GM18505 (cell line): Measurements from ENCODE around the gene HOTAIR.

Experiments used
- ATAC-seq: cut with Tn5 transposase; IDR thresholded peaks from one replicate; pipeline ENCODE4 v1.9.1; 2021; ENCODE audit not compliant: unreplicated experiment
- POLR2A ChIP-seq: IDR thresholded peaks from 4 replicates; pipeline ENCODE4 v1.6.1; 2011; ENCODE audit warnings: borderline replicate concordance; ENCODE audit not compliant: insufficient read depth, insufficient read length; ENCODE audit errors: extremely low read depth

HOTAIR gene

GRCh38 chr12:54007538-54008259 is 32.9 kb upstream of the HOTAIR start:
- no peak for TF ChIP-seq POLR2A
- ATAC-seq = no peak

- TF ChIP-seq POLR2A = no peak
- no peak for ATAC-seq
These were observed 31.9 kb upstream of the HOTAIR start for GRCh38 chr12:54006559-54007220.

- peak; percentile 64 for ATAC-seq
- no peak for TF ChIP-seq POLR2A
These were observed 31.3 kb upstream of the HOTAIR start for GRCh38 chr12:54005853-54006558.

- TF ChIP-seq POLR2A = no peak
- no peak for ATAC-seq
These were observed 30.7 kb upstream of the HOTAIR start for GRCh38 chr12:54005531-54005852.

GRCh38 chr12:54004841-54005530 is 30.2 kb upstream of the HOTAIR start:
- no peak for ATAC-seq
- TF ChIP-seq POLR2A = no peak

- no peak for ATAC-seq
- TF ChIP-seq POLR2A = no peak
These were observed 29.5 kb upstream of the HOTAIR start for GRCh38 chr12:54004063-54004840.

- TF ChIP-seq POLR2A = no peak
- no peak for ATAC-seq
These were observed 28.9 kb upstream of the HOTAIR start for GRCh38 chr12:54003625-54004024.

GRCh38 chr12:54002915-54003389 is 28.2 kb upstream of the HOTAIR start:
- no peak for TF ChIP-seq POLR2A
- no peak for ATAC-seq

- no peak for TF ChIP-seq POLR2A
- no peak for ATAC-seq
These were observed 27.6 kb upstream of the HOTAIR start for GRCh38 chr12:54002278-54002914.

GRCh38 chr12:54001283-54002187 is 26.8 kb upstream of the HOTAIR start:
- ATAC-seq = no peak
- TF ChIP-seq POLR2A = no peak
